GM23338 (cell line): ENCODE results near the gene OR5K1. TPM values are rescaled to one million over a fixed set of nuclear protein-coding genes. Genes with fewer than 3 reads are reported as not detected.

Experiments
- ATAC-seq: fragments of 200-7000 bp; cut with Tn5 transposase; 3 replicates; pipeline ENCODE4 v1.9.1; 2020
- DNase-seq: peaks from one replicate; pipeline ENCODE4 v3.0.0-alpha.2; 2015; ENCODE audit warnings: low spot score
- H2AFZ ChIP-seq: fragments of 200-600 bp; sonication (generic); 2 replicates; pipeline ENCODE4 v1.8.0; 2016; ENCODE audit warnings: antibody characterized with exemption, mild to moderate bottlenecking, moderate library complexity
- H3F3A ChIP-seq: fragments of 200-600 bp; sonication (generic); replicated peaks from 2 replicates; pipeline ENCODE4 v1.8.0; 2017; ENCODE audit warnings: antibody characterized with exemption, mixed run types, low read depth
- H3K27ac ChIP-seq: fragments of 200-600 bp; sonication (generic); 2 replicates; pipeline ENCODE4 v1.6.1; 2016; ENCODE audit warnings: low read depth
- H3K27me3 ChIP-seq: fragments of 200-600 bp; sonication (generic); 2 replicates; pipeline ENCODE4 v1.8.0; 2016; ENCODE audit warnings: mild to moderate bottlenecking, mixed run types, moderate library complexity; ENCODE audit not compliant: insufficient read depth
- H3K36me3 ChIP-seq: fragments of 200-600 bp; sonication (generic); 2 replicates; pipeline ENCODE4 v1.8.0; 2016; ENCODE audit warnings: mild to moderate bottlenecking; ENCODE audit not compliant: insufficient read depth
- H3K4me1 ChIP-seq: fragments of 200-600 bp; sonication (generic); 2 replicates; pipeline ENCODE4 v1.8.0; 2016; ENCODE audit warnings: mild to moderate bottlenecking, moderate library complexity; ENCODE audit not compliant: insufficient read depth
- H3K4me2 ChIP-seq: fragments of 200-600 bp; sonication (generic); 2 replicates; pipeline ENCODE4 v1.7.1; 2017; ENCODE audit warnings: mixed run types
- H3K4me3 ChIP-seq: fragments of 200-600 bp; sonication (generic); 2 replicates; pipeline ENCODE4 v1.6.1; 2016; ENCODE audit warnings: mixed run types
- H3K79me2 ChIP-seq: fragments of 200-600 bp; sonication (generic); replicated peaks from 2 replicates; pipeline ENCODE4 v1.8.0; 2017; ENCODE audit warnings: mild to moderate bottlenecking; ENCODE audit not compliant: insufficient read depth
- H3K9me2 ChIP-seq: fragments of 200-600 bp; sonication (generic); 2 replicates; pipeline ENCODE4 v1.8.0; 2017; ENCODE audit not compliant: insufficient read depth
- H4K20me1 ChIP-seq: fragments of 200-600 bp; sonication (generic); replicated peaks from 2 replicates; pipeline ENCODE4 v1.8.0; 2017; ENCODE audit warnings: mild to moderate bottlenecking; ENCODE audit not compliant: insufficient read depth
- H3K27ac Mint-ChIP-seq: 2 replicates; pipeline ENCODE4 v1.8.0; 2020; ENCODE audit warnings: inconsistent platforms, mild to moderate bottlenecking, moderate library complexity, mixed read lengths
- H3K27me3 Mint-ChIP-seq: 3 replicates; pipeline ENCODE4 v1.8.0; 2022; ENCODE audit warnings: low read depth, mild to moderate bottlenecking, moderate library complexity, mixed read lengths, inconsistent platforms; ENCODE audit not compliant: insufficient read depth, poor library complexity
- H3K36me3 Mint-ChIP-seq: 3 replicates; pipeline ENCODE4 v1.8.0; 2021; ENCODE audit warnings: low read depth, mild to moderate bottlenecking, inconsistent platforms, moderate library complexity, mixed read lengths
- H3K4me1 Mint-ChIP-seq: 3 replicates; pipeline ENCODE4 v1.8.0; 2020; ENCODE audit warnings: mild to moderate bottlenecking, inconsistent platforms, mixed read lengths
- H3K4me3 Mint-ChIP-seq: 3 replicates; pipeline ENCODE4 v1.8.0; 2021; ENCODE audit warnings: moderate library complexity, mild to moderate bottlenecking, inconsistent platforms, mixed read lengths
- H3K9me3 Mint-ChIP-seq: 3 replicates; pipeline ENCODE4 v1.8.0; 2020; ENCODE audit warnings: moderate library complexity, mild to moderate bottlenecking, inconsistent platforms, mixed read lengths
- CREB1 ChIP-seq: fragments of 250-450 bp; sonication (Bioruptor Pico); IDR thresholded peaks from 2 replicates; pipeline ENCODE4 v1.5.0; 2020; ENCODE audit warnings: low read depth, mild to moderate bottlenecking, moderate library complexity
- ETS1 ChIP-seq: IDR thresholded peaks from 2 replicates; pipeline ENCODE4 v1.6.1; 2016; ENCODE audit warnings: antibody characterized with exemption
- EZH2 ChIP-seq: fragments of 200-600 bp; sonication (generic); IDR thresholded peaks from one replicate; pipeline ENCODE4 v1.8.0; 2017; ENCODE audit warnings: antibody characterized with exemption, mild to moderate bottlenecking, low read depth; ENCODE audit not compliant: unreplicated experiment
- EZH2phosphoT487 ChIP-seq: fragments of 200-600 bp; sonication (generic); IDR thresholded peaks from one replicate; pipeline ENCODE4 v1.8.1; 2018; ENCODE audit warnings: antibody characterized with exemption; ENCODE audit not compliant: unreplicated experiment
- JUNB ChIP-seq: IDR thresholded peaks from one replicate; pipeline ENCODE4 v1.6.1; 2016; ENCODE audit warnings: antibody characterized with exemption; ENCODE audit not compliant: unreplicated experiment
- STAT1 ChIP-seq: IDR thresholded peaks from one replicate; pipeline ENCODE4 v1.6.1; 2016; ENCODE audit warnings: antibody characterized with exemption; ENCODE audit not compliant: unreplicated experiment
- ZNF114 ChIP-seq: fragments of 250-450 bp; sonication (Bioruptor Pico); IDR thresholded peaks from 2 replicates; pipeline ENCODE4 v1.5.0; 2020; ENCODE audit warnings: mild to moderate bottlenecking, moderate library complexity
- ZNF331 ChIP-seq: fragments of 250-450 bp; sonication (Bioruptor Pico); IDR thresholded peaks from 2 replicates; pipeline ENCODE4 v1.5.0; 2020; ENCODE audit warnings: low read depth, mild to moderate bottlenecking, moderate library complexity
- polyA plus RNA-seq: library from polyadenylated mRNA; unstranded; fragments of >200 nt; fragmentation: Nextera tagmentation; extraction: Ambion mirVana; gene quantifications from 2 replicates; pipeline ENCODE4 v1.2.1, GENCODE V29; 2016
- total RNA-seq: library from RNA; depleted of rRNA; stranded (reverse); fragments of >200 nt; shearing (Covaris generic); gene quantifications from 2 replicates; pipeline ENCODE4 v1.2.3, GENCODE V29; 2014
- TF ChIP-seq, protein P1 (sequence below): fragments of 250-450 bp; sonication (Bioruptor Pico); IDR thresholded peaks from 2 replicates; pipeline ENCODE4 v1.5.0; 2020; ENCODE audit warnings: mild to moderate bottlenecking, moderate library complexity

The OR5K1 gene
- total and polyA plus RNA-seq, 2 experiments from 2014 or later: not detected

GRCh38 chr3:98497381-98497780 lies 34.4 kb downstream of the OR5K1 start, which contains the start of gene OR5K2 (continued):
- TF ChIP-seq EZH2phosphoT487 (no peak), CREB1 (no peak), STAT1 (no peak), ZNF331 (CRISPR knock-in tag) (no peak)
- TF ChIP-seq, protein P1, sequence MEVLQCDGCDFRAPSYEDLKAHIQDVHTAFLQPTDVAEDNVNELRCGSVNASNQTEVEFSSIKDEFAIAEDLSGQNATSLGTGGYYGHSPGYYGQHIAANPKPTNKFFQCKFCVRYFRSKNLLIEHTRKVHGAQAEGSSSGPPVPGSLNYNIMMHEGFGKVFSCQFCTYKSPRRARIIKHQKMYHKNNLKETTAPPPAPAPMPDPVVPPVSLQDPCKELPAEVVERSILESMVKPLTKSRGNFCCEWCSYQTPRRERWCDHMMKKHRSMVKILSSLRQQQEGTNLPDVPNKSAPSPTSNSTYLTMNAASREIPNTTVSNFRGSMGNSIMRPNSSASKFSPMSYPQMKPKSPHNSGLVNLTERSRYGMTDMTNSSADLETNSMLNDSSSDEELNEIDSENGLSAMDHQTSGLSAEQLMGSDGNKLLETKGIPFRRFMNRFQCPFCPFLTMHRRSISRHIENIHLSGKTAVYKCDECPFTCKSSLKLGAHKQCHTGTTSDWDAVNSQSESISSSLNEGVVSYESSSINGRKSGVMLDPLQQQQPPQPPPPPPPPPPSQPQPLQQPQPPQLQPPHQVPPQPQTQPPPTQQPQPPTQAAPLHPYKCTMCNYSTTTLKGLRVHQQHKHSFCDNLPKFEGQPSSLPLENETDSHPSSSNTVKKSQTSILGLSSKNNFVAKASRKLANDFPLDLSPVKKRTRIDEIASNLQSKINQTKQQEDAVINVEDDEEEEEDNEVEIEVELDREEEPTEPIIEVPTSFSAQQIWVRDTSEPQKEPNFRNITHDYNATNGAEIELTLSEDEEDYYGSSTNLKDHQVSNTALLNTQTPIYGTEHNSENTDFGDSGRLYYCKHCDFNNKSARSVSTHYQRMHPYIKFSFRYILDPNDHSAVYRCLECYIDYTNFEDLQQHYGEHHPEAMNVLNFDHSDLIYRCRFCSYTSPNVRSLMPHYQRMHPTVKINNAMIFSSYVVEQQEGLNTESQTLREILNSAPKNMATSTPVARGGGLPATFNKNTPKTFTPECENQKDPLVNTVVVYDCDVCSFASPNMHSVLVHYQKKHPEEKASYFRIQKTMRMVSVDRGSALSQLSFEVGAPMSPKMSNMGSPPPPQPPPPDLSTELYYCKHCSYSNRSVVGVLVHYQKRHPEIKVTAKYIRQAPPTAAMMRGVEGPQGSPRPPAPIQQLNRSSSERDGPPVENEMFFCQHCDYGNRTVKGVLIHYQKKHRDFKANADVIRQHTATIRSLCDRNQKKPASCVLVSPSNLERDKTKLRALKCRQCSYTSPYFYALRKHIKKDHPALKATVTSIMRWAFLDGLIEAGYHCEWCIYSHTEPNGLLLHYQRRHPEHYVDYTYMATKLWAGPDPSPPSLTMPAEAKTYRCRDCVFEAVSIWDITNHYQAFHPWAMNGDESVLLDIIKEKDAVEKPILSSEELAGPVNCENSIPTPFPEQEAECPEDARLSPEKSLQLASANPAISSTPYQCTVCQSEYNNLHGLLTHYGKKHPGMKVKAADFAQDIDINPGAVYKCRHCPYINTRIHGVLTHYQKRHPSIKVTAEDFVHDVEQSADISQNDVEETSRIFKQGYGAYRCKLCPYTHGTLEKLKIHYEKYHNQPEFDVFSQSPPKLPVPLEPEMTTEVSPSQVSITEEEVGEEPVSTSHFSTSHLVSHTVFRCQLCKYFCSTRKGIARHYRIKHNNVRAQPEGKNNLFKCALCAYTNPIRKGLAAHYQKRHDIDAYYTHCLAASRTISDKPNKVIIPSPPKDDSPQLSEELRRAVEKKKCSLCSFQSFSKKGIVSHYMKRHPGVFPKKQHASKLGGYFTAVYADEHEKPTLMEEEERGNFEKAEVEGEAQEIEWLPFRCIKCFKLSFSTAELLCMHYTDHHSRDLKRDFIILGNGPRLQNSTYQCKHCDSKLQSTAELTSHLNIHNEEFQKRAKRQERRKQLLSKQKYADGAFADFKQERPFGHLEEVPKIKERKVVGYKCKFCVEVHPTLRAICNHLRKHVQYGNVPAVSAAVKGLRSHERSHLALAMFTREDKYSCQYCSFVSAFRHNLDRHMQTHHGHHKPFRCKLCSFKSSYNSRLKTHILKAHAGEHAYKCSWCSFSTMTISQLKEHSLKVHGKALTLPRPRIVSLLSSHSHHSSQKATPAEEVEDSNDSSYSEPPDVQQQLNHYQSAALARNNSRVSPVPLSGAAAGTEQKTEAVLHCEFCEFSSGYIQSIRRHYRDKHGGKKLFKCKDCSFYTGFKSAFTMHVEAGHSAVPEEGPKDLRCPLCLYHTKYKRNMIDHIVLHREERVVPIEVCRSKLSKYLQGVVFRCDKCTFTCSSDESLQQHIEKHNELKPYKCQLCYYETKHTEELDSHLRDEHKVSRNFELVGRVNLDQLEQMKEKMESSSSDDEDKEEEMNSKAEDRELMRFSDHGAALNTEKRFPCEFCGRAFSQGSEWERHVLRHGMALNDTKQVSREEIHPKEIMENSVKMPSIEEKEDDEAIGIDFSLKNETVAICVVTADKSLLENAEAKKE (CRISPR knock-in tag): no peak

- H3K9me2 ChIP-seq: no peaks in the 10 kb centered on the region
- H3K4me2 ChIP-seq: no peak overlapping the region
- no peak for ATAC-seq
- H3F3A ChIP-seq: no peaks in the 10 kb centered on the region
- H4K20me1 ChIP-seq: no peaks in the 10 kb centered on the region
- no peak overlapping the region for H3K4me3 Mint-ChIP-seq
- H3K36me3 Mint-ChIP-seq: no peaks in the 10 kb centered on the region
- no peaks in the 10 kb centered on the region for H3K27me3 Mint-ChIP-seq
- H3K79me2 ChIP-seq: no peaks in the 10 kb centered on the region
- no peaks in the 10 kb centered on the region for H3K4me1 Mint-ChIP-seq
- H3K27ac Mint-ChIP-seq: no peak overlapping the region
- H2AFZ ChIP-seq: no peak overlapping the region
- no peaks in the 10 kb centered on the region for H3K27me3 ChIP-seq
- no peak for DNase-seq
- H3K27ac ChIP-seq: no peak overlapping the region
- no peaks in the 10 kb centered on the region for H3K9me3 Mint-ChIP-seq
- H3K4me1 ChIP-seq: no peaks in the 10 kb centered on the region
- H3K4me3 ChIP-seq: no peak overlapping the region
- H3K36me3 ChIP-seq: no peaks in the 10 kb centered on the region
- no peak for TF ChIP-seq ETS1
- TF ChIP-seq, protein P1 (CRISPR knock-in tag): no peak
- TF ChIP-seq EZH2: no peak
- no peak for TF ChIP-seq ZNF114 (CRISPR knock-in tag)
- TF ChIP-seq CREB1: no peak
- no peak for TF ChIP-seq STAT1
- TF ChIP-seq JUNB: no peak
Observed at GRCh38 chr3:98500019-98500418, 37.0 kb downstream of the OR5K1 start.
